Astrocyte of the spinal cord (primary cell): ENCODE results near the gene SKP1.

Experiments used
- DNase-seq: peaks from one replicate; pipeline ENCODE4 v3.0.0; 2011; ENCODE audit warnings: low read depth, low spot score
- H3K4me3 ChIP-seq: 2 replicates; pipeline ENCODE4 v1.5.1; 2011; ENCODE audit warnings: low read depth, mild to moderate bottlenecking, low read length, moderate library complexity
- CTCF ChIP-seq: IDR thresholded peaks from 2 replicates; pipeline ENCODE4 v1.5.1; 2012; ENCODE audit warnings: low read depth, mild to moderate bottlenecking, low read length, inconsistent platforms
- in situ Hi-C: cut with HindIII; loops from 2 replicates; pipeline ENCODE4 v1.10.0; 2017; ENCODE audit warnings: low sequenced_read_pairs

SKP1 gene

DNA sequence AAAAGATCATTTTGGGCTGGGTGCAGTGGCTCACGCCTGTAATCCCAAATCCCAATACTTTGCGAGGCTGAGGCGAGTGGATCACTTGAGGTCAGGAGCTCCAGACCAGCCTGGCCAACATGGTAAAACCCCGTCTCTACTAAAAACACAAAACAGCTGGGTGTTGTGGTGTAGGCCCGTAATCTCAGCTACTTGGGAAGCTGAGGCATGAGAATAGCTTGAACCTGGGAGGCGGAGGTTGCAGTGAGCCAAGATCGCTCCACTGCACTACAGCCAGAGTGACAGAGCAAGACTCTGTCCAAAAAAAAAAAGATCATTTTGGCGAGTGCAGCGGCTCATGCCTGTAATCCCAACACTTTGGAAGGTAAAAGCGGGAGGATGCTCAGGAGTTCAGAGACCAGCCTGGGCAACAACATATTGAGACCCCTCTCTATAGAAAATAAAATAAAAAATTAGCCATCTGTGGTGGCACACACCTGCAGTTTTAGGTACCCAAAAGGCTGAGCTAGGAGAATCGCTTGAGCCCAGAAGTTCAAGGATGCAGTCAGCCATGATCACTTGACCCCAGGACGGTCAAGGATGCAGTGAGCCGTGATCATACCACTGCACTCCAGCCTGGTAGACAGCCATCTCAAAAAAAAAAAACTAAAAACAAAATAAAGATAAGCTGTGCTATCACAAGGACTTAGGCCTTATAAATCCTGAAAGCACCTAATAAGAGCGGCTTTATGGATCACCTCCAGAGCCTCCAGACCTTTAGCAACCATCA lies 32.9 kb upstream of the SKP1 start:
- TF ChIP-seq CTCF, result no peak
- no peak for DNase-seq
- in situ Hi-C loops, result no loop called here
- no peak overlapping the region for H3K4me3 ChIP-seq

DNA sequence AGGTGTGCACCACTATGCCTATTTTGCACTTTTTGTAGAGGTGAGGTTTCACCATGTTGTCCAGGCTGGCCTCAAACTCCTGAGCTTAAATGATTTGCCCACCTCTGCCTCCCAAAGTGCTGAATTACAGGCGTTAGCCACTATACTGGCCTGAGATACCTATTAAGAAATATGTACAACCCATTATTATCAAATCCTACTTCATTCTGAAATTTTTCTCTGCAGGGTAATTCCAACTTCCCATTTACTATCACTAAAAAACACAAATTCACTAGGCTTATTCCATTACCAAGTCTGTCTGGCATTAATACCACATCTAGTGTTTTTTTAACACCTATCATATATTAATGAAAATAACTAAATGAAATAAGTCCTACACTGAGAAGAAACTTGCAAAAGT lies 30.9 kb upstream of the SKP1 start:
- no peak for DNase-seq
- in situ Hi-C loops, result no loop called here
- no peak for TF ChIP-seq CTCF
- no peak overlapping the region for H3K4me3 ChIP-seq

DNA sequence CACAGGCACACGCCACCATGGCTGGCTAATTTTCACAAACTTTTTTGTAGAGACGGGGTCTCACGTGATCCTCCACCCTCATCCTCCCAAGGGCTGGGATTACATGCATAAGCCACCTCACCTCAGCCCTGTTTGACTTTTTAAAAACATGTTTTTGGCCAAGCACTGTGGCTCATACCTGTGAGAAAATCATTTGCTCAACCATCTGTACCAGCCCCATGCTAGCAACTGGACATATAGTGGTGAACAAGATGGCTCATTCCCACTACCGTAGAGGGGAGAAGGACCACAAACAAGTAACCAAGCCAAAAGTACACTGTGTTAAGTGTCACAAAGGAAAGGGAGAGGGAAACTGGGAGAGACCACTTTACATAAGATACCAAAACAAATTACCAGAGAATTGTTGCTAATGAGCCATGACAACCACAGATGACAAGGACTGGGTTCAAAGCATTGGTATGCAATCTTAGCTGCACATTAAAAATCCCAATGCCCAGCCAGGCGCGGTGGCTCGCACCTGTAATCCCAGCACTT lies 29.9 kb upstream of the SKP1 start:
- no peak for DNase-seq
- no peak for TF ChIP-seq CTCF
- H3K4me3 ChIP-seq, result no peak overlapping the region
- in situ Hi-C loops, result no loop called here

- no peak overlapping the region for H3K4me3 ChIP-seq
- TF ChIP-seq CTCF, result no peak
- in situ Hi-C loops, result no loop called here
- no peak for DNase-seq
Measured at GRCh38 chr5:134204575-134204974, 27.8 kb upstream of the SKP1 start.

- no peak for TF ChIP-seq CTCF
- in situ Hi-C loops, result no loop called here
- DNase-seq, result no peak
- H3K4me3 ChIP-seq, result no peak overlapping the region
Measured at GRCh38 chr5:134203630-134204029, 26.9 kb upstream of the SKP1 start.

GRCh38 chr5:134195666-134196065 lies 18.9 kb upstream of the SKP1 start:
- in situ Hi-C loops, result no loop called here
- no peak for TF ChIP-seq CTCF
- H3K4me3 ChIP-seq, result no peak overlapping the region
- no peak for DNase-seq
